HG02840 (cell line): ENCODE data around the gene ANTKMT.

Experiments used
- ATAC-seq: cut with Tn5 transposase; IDR thresholded peaks from one replicate; pipeline ENCODE4 v1.9.1; 2021; ENCODE audit warnings: mild to moderate bottlenecking, moderate library complexity, moderate number of reproducible peaks; ENCODE audit not compliant: unreplicated experiment, low FRiP score

The ANTKMT gene

GRCh38 chr16:760545-761343 is 39.8 kb downstream of the ANTKMT start, which contains the start of gene MSLN:
MSLN (plus strand) TSS chr16:760734; CDS start chr16:762681, 1,947 bp downstream.
- ATAC-seq: no peak

GRCh38 chr16:761625-762513 is 40.9 kb downstream of the ANTKMT start:
- no peak for ATAC-seq

GRCh38 chr16:762595-763268 is 41.8 kb downstream of the ANTKMT start:
- no peak for ATAC-seq

- no peak for ATAC-seq
These were observed 42.6 kb downstream of the ANTKMT start for GRCh38 chr16:763369-764183.

- no peak for ATAC-seq
These were observed 43.3 kb downstream of the ANTKMT start for GRCh38 chr16:764184-764750.

DNA sequence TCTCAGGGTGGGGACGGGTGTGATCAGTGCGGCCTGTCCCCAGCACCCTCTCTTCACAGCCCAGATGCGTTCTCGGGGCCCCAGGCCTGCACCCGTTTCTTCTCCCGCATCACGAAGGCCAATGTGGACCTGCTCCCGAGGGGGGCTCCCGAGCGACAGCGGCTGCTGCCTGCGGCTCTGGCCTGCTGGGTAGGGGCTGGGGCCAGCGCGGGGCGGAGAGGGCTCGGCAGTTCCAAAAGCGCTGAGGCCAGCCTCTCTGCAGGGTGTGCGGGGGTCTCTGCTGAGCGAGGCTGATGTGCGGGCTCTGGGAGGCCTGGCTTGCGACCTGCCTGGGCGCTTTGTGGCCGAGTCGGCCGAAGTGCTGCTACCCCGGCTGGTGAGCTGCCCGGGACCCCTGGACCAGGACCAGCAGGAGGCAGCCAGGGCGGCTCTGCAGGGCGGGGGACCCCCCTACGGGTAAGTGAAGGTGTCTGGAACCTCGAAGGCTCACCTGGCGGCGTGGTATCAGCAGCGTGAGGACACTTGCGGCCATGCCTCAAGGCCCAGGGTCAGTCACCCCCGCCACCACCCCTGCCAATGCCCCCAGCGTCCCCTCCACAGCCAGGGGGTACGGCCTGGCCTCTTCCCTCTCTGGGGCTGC is 44.0 kb downstream of the ANTKMT start:
- no peak for ATAC-seq

- ATAC-seq: no peak
These were observed 44.5 kb downstream of the ANTKMT start for GRCh38 chr16:765488-765865.

- no peak for ATAC-seq
These were observed 45.3 kb downstream of the ANTKMT start for GRCh38 chr16:766008-766819.

- no peak for ATAC-seq
These were observed 46.1 kb downstream of the ANTKMT start for GRCh38 chr16:766820-767640.

GRCh38 chr16:767743-768235 is 46.8 kb downstream of the ANTKMT start:
- ATAC-seq: no peak

DNA sequence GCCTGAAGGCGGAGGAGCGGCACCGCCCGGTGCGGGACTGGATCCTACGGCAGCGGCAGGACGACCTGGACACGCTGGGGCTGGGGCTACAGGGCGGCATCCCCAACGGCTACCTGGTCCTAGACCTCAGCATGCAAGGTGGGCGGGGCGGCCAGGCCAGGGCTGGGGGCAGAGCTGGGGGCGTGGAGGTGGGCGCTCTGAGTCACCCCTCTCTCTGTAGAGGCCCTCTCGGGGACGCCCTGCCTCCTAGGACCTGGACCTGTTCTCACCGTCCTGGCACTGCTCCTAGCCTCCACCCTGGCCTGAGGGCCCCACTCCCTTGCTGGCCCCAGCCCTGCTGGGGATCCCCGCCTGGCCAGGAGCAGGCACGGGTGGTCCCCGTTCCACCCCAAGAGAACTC is 47.5 kb downstream of the ANTKMT start:
- no peak for ATAC-seq

- no peak for ATAC-seq
These were observed 48.3 kb downstream of the ANTKMT start for GRCh38 chr16:769184-769784.

DNA sequence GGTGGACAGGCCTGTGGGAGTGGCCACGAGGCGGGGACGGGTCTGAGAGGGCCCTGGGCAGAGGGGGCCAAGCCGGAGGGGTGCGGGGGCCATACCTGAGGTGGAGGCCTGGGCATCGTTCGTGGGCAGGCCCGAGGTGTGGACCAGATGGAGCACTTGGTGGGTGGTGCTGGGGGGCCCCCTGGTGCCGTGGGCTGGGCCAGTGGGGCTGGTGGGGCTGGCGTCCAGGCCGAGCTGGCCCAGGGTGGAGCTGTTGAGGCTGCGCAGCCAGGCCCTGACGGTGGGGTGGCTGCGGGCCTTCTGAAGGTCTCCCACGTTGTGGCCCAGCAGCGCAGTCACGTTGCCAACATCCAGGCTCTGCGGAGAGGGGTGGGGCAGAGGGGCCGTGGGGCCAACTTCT is 49.0 kb downstream of the ANTKMT start:
- no peak for ATAC-seq

GRCh38 chr16:770411-770810 is 49.5 kb downstream of the ANTKMT start:
- no peak for ATAC-seq
